AG04449 (cell line): ENCODE measurements around the gene HYOU1.

Experiments
- CTCF ChIA-PET: fragments of 350-600 bp; formaldehyde crosslinking; extraction: SDS; loops from one replicate; lab custom pipeline; 2021; ENCODE audit warnings: antibody characterized with exemption; lab: Yijun Ruan, JAX
- POLR2A ChIA-PET: fragments of 400-600, 350-600 bp; formaldehyde crosslinking; extraction: SDS; loops from one replicate; lab custom pipeline; 2020; ENCODE audit warnings: antibody characterized with exemption, inconsistent platforms; lab: Yijun Ruan, JAX
- DNase-seq: peaks from one replicate; pipeline ENCODE4 v3.0.0-alpha.2; 2010; ENCODE audit warnings: low read depth, low spot score
- H3K4me3 ChIP-seq: 2 replicates; pipeline ENCODE4 v1.5.1; 2011; ENCODE audit warnings: low read depth, mild to moderate bottlenecking, control low read depth, low read length
- TF ChIP-seq, protein P1 (sequence below): IDR thresholded peaks from one replicate; pipeline ENCODE4 v1.5.1; 2011; ENCODE audit warnings: mild to moderate bottlenecking, moderate library complexity, low read length, control low read depth, inconsistent platforms; ENCODE audit not compliant: insufficient read depth; ENCODE audit errors: missing control alignments

The HYOU1 gene

DNA sequence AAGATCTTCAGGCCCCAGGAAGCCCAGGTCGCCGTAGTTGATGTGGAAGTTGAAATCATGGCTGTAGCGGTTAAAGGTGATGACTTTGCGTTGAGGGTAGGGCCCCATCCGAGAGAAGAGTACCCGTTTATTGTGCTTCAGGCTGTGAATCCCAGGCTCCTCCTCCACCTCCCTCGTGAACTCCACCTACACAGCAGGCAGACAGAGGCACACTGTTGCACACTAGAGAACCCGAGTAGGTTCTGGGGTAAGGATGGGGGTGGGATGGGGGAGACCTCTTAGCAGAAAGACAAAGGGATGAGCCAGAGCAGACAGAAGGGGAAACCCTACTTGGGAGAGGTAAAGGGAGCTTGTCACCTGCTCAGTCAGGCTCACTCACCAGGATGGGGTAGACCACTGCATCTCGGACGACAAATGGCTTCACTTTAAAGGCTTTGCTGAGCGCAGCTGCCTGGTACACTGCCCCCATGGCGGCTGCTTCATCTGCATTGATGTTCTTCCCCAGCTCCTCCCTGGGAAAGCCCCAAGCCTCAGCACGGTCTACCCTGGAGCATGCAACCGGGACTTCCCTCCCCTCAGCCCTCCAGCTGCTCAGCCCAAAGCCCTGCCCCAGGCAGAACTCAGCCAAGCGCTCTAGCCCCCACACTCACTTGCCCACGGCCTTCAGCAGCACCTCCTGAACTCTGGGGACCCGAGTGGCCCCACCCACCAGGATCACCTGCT lies 5.4 kb downstream of the HYOU1 start:
- POLR2A ChIA-PET, result interaction anchor here (1.1 kb wide), 1 partner anchor 14 kb away, joined by 4 read pairs; no protein-coding TSS in a partner anchor
- no peak for DNase-seq
- TF ChIP-seq, protein P1, sequence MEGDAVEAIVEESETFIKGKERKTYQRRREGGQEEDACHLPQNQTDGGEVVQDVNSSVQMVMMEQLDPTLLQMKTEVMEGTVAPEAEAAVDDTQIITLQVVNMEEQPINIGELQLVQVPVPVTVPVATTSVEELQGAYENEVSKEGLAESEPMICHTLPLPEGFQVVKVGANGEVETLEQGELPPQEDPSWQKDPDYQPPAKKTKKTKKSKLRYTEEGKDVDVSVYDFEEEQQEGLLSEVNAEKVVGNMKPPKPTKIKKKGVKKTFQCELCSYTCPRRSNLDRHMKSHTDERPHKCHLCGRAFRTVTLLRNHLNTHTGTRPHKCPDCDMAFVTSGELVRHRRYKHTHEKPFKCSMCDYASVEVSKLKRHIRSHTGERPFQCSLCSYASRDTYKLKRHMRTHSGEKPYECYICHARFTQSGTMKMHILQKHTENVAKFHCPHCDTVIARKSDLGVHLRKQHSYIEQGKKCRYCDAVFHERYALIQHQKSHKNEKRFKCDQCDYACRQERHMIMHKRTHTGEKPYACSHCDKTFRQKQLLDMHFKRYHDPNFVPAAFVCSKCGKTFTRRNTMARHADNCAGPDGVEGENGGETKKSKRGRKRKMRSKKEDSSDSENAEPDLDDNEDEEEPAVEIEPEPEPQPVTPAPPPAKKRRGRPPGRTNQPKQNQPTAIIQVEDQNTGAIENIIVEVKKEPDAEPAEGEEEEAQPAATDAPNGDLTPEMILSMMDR, result no peak
- no peak overlapping the region for H3K4me3 ChIP-seq
- CTCF ChIA-PET, result interaction anchor here (6.0 kb wide), 1 partner anchor 20 kb away, joined by 34 read pairs; the partner anchor contains the start of gene SLC37A4

DNA sequence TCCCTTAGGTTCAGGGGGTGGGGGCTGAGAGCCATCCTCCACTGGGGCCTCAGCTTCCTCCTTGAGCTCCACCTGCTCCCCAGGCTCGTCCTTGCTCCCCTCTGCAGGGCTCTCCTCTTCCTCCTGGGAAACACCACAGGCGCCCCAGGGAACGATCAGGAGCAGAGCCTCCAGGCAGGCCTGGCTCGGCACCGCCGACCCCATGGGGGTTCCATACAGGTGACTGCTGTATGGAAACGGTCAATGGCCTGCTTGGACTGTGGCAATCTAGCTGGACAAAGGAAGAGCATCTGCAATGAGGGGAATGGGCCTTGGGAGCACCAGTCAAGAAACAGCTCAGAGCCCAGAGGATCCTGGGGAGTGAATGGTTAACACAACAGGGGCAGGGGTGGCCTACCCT lies 7.9 kb downstream of the HYOU1 start:
- POLR2A ChIA-PET, result no interaction called here
- CTCF ChIA-PET, result interaction anchor here (0.7 to 2.3 kb wide), 4 partner anchors 7 to 147 kb away, joined by 3 to 13 read pairs (median 4); partner anchors contain the start of gene HYOU1
- H3K4me3 ChIP-seq, result no peak overlapping the region
- no peak for DNase-seq
- TF ChIP-seq, protein P1, result no peak

DNA sequence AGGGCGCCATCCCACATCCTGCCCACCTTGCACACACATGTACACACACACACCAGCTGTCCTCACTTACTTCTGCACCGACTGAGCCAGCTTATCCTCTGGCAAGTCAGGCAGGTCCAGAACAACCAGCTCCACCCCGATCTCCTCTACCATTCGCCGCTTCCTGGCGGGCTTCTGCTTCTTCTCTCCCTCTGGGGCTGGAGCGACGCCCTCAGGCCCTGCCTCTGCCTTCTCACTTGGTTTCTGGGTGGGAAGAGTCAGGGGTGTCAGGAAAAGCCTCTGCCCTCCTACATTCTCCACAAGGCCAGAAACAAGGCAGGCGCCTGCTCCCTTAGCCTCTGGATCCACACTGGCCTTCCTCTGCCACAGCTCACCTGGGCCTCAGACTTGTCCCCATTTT lies 8.4 kb downstream of the HYOU1 start:
- no peak overlapping the region for H3K4me3 ChIP-seq
- ChIA-PET POLR2A (interaction anchor here (1.1 kb wide), 1 partner anchor 47 kb away, joined by 3 read pairs; no protein-coding TSS in a partner anchor), CTCF (interaction anchor here (1.3 to 2.3 kb wide), 3 partner anchors 8 to 148 kb away, joined by 3 to 13 read pairs (median 6); partner anchors contain the start of gene HYOU1)
- TF ChIP-seq, protein P1, result no peak
- DNase-seq, result no peak

DNA sequence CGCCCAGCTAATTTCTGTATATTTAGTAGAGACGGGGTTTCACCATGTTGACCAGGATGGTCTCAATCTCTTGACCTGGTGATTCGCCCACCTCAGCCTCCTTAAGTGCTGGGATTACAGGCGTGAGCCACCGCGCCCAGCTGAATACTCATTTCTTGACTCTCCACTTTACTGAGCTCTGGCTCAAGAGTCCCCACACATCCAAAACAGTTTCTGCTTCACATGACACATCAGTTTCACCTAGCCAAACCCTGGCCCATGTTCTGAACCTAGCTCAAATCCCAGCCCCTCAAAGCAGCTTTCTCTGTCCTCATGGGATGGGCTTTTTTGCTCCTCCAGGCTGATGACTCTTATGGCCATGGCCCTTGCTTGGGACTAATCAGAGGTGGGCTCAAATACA lies 9.8 kb downstream of the HYOU1 start:
- CTCF ChIA-PET, result interaction anchor here (0.6 to 2.3 kb wide), 5 partner anchors 8 to 16 kb away, joined by 3 to 13 read pairs (median 4); partner anchors contain the start of gene HYOU1
- TF ChIP-seq, protein P1, result no peak
- H3K4me3 ChIP-seq, result no peak overlapping the region
- DNase-seq, result no peak
- POLR2A ChIA-PET, result interaction anchor here (1.1 kb wide), 1 partner anchor 49 kb away, joined by 3 read pairs; no protein-coding TSS in a partner anchor

GRCh38 chr11:119046489-119046888 lies 10.5 kb downstream of the HYOU1 start:
- POLR2A ChIA-PET, result interaction anchor here (1.1 kb wide), 1 partner anchor 9 kb away, joined by 3 read pairs; no protein-coding TSS in a partner anchor
- TF ChIP-seq, protein P1, result no peak
- CTCF ChIA-PET, result interaction anchor here (1.1 to 2.3 kb wide), 3 partner anchors 9 to 15 kb away, joined by 4 to 13 read pairs (median 6); partner anchors contain the start of gene HYOU1
- no peak overlapping the region for H3K4me3 ChIP-seq
- no peak for DNase-seq

- no peak overlapping the region for H3K4me3 ChIP-seq
- TF ChIP-seq, protein P1, result no peak
- ChIA-PET CTCF (interaction anchor here (1.0 to 6.5 kb wide), 4 partner anchors 11 to 14 kb away, joined by 4 to 38 read pairs (median 8); partner anchors contain the start of genes HYOU1 and SLC37A4), POLR2A (interaction anchor here (0.6 kb wide), 1 partner anchor 23 kb away, joined by 4 read pairs; the partner anchor contains the start of gene VPS11)
- no peak for DNase-seq
Observed at GRCh38 chr11:119044708-119045107, 12.3 kb downstream of the HYOU1 start.
